BJ (cell line): ENCODE measurements around the gene KY. TPM values are rescaled to one million over a fixed set of nuclear protein-coding genes. Genes with fewer than 3 reads are reported as not detected.

Experiments
- CTCF ChIA-PET: fragments of 350-600 bp; formaldehyde crosslinking; extraction: SDS; loops from one replicate; lab custom pipeline; 2021; ENCODE audit warnings: antibody characterized with exemption, inconsistent platforms; lab: Yijun Ruan, JAX
- POLR2A ChIA-PET: fragments of 300-600 bp; sonication (Branson Sonifier 250); formaldehyde crosslinking; extraction: SDS; loops from one replicate; lab custom pipeline; 2021; ENCODE audit warnings: antibody characterized with exemption; lab: Charles Lee
- DNase-seq: peaks from one replicate; pipeline ENCODE4 v3.0.0-alpha.2; 2011; ENCODE audit warnings: low read depth
- H3K27me3 ChIP-seq: 2 replicates; pipeline ENCODE4 v1.6.0; 2011; ENCODE audit warnings: low read length; ENCODE audit not compliant: control insufficient read depth, insufficient read depth
- H3K36me3 ChIP-seq: 2 replicates; pipeline ENCODE4 v1.5.1; 2011; ENCODE audit warnings: low read length; ENCODE audit not compliant: control insufficient read depth, insufficient read depth
- H3K4me3 ChIP-seq: 2 replicates; pipeline ENCODE4 v1.5.1; 2011; ENCODE audit warnings: low read depth, mild to moderate bottlenecking, control low read depth, low read length
- polyA plus RNA-seq: library from polyadenylated mRNA; depleted of rRNA; stranded (reverse); fragments of >200 nt; gene quantifications from 2 replicates; pipeline ENCODE4 v1.2.3, GENCODE V29; 2011
- TF ChIP-seq, protein P1 (sequence below): IDR thresholded peaks from 2 replicates; pipeline ENCODE4 v1.5.1; 2011; ENCODE audit warnings: low read depth, mild to moderate bottlenecking, control low read depth, inconsistent platforms, low read length, moderate library complexity; ENCODE audit not compliant: insufficient read depth

The KY gene
- polyA plus RNA-seq, 1 experiment, result 0.05 TPM

DNA sequence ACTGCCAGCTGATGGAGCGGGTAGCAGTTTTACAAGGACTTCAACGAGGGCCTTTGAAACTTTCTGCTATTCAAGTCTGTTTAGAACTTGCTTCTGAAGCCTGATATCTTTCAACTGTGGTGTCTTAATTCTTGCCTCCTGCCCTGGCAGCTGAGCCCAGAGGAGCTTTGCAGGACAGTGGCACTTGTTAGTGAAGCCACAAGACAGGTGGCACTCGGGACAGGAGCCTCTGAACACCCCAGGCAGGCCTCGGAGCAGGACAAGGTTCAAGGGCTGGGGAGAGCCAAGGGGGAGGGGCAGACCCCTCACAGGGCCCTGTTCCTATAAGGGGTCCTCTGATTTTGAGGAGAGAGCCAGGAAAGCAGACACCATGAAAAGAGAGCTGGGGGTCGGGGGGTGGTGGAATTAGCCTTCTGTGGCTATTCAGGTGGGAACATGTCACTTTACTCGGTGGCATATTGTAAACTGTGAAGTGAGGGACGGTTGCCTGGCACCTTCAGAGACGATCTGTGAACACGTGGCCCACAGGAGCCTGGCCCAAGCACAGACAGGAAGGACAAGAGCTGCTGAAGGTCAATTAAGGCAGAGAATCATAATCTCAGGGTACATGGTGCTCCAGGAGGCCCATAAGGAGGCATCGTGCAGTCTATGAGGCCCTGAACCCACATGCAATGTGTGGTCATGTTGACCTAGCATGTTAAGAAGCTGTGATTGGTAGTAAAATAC is 30.1 kb upstream of the KY start:
- CTCF ChIA-PET, result interaction anchor here (1.0 to 1.5 kb wide), 3 partner anchors 10 to 41 kb away, joined by 3 read pairs; no protein-coding TSS in a partner anchor
- DNase-seq, result no peak
- Histone ChIP-seq H3K27me3 (no peaks in the 10 kb centered on the region), H3K4me3 (no peak overlapping the region), H3K36me3 (no peaks in the 10 kb centered on the region)
- POLR2A ChIA-PET, result interaction anchor here (0.6 kb wide), 1 partner anchor 50 kb away, joined by 3 read pairs; no protein-coding TSS in a partner anchor
- TF ChIP-seq, protein P1, sequence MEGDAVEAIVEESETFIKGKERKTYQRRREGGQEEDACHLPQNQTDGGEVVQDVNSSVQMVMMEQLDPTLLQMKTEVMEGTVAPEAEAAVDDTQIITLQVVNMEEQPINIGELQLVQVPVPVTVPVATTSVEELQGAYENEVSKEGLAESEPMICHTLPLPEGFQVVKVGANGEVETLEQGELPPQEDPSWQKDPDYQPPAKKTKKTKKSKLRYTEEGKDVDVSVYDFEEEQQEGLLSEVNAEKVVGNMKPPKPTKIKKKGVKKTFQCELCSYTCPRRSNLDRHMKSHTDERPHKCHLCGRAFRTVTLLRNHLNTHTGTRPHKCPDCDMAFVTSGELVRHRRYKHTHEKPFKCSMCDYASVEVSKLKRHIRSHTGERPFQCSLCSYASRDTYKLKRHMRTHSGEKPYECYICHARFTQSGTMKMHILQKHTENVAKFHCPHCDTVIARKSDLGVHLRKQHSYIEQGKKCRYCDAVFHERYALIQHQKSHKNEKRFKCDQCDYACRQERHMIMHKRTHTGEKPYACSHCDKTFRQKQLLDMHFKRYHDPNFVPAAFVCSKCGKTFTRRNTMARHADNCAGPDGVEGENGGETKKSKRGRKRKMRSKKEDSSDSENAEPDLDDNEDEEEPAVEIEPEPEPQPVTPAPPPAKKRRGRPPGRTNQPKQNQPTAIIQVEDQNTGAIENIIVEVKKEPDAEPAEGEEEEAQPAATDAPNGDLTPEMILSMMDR, result no peak

DNA sequence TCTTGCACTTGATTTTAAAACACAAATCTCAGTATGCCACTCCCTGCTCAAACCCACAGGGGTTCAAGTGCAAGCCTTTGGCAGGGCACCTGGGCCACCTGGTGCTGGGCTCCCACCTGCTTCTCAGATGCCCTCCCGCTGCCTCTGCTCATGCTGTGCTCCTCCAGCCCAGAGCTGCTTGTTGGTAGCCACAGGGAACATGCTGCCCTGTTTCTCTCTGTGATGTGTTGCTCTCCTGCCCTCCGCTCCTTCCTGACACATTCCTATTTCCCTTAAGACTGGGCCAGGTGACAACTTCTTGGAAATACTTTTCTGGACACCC is 27.1 kb upstream of the KY start:
- ChIA-PET POLR2A (no interaction called here), CTCF (interaction anchor here (0.7 to 0.8 kb wide), 2 partner anchors 11 to 51 kb away, joined by 3 to 4 read pairs; no protein-coding TSS in a partner anchor)
- DNase-seq, result no peak
- no peaks in the 10 kb centered on the region for H3K36me3 ChIP-seq
- TF ChIP-seq, protein P1, result no peak
- no peak overlapping the region for H3K4me3 ChIP-seq
- no peaks in the 10 kb centered on the region for H3K27me3 ChIP-seq

DNA sequence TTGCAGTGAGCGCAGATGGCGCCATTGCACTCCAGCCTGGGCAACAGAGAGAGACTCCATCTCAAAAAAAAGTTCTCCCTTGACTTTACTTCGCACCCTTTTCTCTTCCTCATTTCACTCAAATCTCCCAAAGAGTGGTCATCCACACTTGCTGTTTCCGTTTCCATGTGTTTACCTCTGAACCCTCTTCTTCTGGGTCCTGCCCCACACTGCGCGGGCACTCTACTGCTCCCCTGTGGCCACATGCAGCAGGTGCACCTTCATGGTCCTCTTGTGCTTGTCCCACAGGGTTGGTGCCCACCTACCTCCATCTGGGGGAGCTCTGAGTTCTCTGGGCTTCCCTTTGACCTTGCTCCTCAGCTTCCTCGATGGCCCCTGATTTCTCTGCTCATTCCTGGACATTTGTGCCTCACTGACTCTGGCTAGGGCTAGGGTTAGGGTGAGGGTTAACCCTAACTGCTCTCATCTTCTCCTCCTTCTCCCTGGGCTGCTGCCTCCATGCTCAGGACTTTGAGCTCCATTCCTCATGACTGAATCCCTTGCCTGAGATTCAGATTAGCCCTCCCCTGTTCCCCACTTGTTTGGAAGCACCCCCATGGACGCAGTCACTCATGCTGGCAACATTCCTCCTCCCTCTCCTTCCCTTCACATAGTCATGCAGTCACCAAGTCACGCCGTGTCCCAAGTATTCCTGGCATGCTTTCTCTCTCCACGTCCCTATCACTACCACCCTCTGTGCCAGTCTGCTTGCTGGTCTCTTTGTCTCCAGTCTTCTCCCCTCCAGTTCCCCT is 26.6 kb upstream of the KY start:
- ChIA-PET POLR2A (no interaction called here), CTCF (interaction anchor here (0.7 to 0.8 kb wide), 3 partner anchors 11 to 63 kb away, joined by 3 to 4 read pairs (median 3); no protein-coding TSS in a partner anchor)
- TF ChIP-seq, protein P1, result peak; percentile 53
- no peaks in the 10 kb centered on the region for H3K36me3 ChIP-seq
- no peak for DNase-seq
- H3K4me3 ChIP-seq, result no peak overlapping the region
- H3K27me3 ChIP-seq, result no peaks in the 10 kb centered on the region

DNA sequence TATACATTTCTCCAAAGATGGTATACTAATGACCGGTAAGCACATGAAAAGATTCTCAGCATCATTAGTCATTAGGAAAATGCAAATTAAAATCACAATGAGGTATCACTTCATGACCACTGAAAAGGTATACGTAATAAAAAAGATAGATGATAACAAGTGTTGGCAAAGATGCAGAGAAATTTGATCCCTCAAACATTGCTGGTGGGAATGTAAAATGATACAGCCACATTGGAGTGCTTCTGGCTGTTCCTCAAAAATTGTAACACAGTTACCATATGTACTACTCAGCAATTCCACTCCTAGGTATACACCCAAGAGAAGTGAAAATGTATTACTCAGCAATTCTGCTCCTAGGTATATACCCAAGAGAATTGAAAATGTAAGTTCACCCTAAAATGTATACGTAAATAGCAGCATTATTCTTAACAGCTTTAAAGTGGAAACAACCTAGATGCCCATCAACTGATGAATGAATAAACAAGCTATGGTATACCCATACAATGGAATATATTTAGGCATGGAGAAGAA is 25.0 kb upstream of the KY start:
- H3K36me3 ChIP-seq, result no peaks in the 10 kb centered on the region
- ChIA-PET POLR2A (no interaction called here), CTCF (no interaction called here)
- H3K4me3 ChIP-seq, result no peak overlapping the region
- TF ChIP-seq, protein P1, result no peak
- H3K27me3 ChIP-seq, result no peaks in the 10 kb centered on the region
- DNase-seq, result no peak

DNA sequence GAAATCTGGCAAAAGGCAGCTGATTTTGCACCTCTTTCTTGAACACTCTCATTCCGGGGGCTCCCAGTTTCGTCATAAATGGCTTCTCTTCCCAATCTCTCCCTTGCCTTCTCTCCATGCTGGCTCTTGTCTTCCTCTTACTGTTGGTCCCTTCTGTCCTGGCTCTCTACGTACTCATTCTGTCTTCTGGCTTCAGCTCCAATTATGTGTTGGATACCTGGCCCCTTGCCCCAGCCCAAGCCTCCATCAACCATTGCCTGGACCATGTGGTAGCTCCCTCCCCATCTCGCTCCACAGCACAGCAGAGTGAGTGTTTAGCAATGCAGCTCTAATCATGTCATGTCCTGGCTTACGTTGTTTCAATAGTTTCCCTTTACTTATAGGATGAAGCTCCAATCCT is 21.7 kb upstream of the KY start:
- H3K36me3 ChIP-seq, result no peaks in the 10 kb centered on the region
- DNase-seq, result no peak
- POLR2A ChIA-PET, result no interaction called here
- no peaks in the 10 kb centered on the region for H3K27me3 ChIP-seq
- CTCF ChIA-PET, result no interaction called here
- TF ChIP-seq, protein P1, result no peak
- no peak overlapping the region for H3K4me3 ChIP-seq
